H9 (cell line): ENCODE results near the gene THRB. TPM values are rescaled to one million over a fixed set of nuclear protein-coding genes. Genes with fewer than 3 reads are reported as not detected.

Experiments
- DNase-seq: peaks from one replicate; pipeline ENCODE4 v3.0.0-alpha.2; 2017
- H2AFZ ChIP-seq: one replicate; pipeline ENCODE4 v1.6.1; 2013; ENCODE audit warnings: mild to moderate bottlenecking, low read length, control low read depth, moderate library complexity
- H2AK5ac ChIP-seq: 2 replicates; pipeline ENCODE4 v1.6.1; 2013; ENCODE audit warnings: low read length, control low read depth, mixed read lengths; ENCODE audit not compliant: insufficient read length
- H2BK120ac ChIP-seq: one replicate; pipeline ENCODE4 v1.6.1; 2013; ENCODE audit warnings: low read depth, mild to moderate bottlenecking, low read length, control low read depth, inconsistent platforms; ENCODE audit not compliant: poor library complexity, severe bottlenecking
- H2BK12ac ChIP-seq: 2 replicates; pipeline ENCODE4 v1.6.1; 2013; ENCODE audit warnings: low read length, control low read depth, mixed read lengths, low read depth; ENCODE audit not compliant: insufficient read length
- H2BK15ac ChIP-seq: 2 replicates; pipeline ENCODE4 v1.6.1; 2013; ENCODE audit warnings: low read depth, low read length, control low read depth
- H2BK20ac ChIP-seq: one replicate; pipeline ENCODE4 v1.6.1; 2013; ENCODE audit warnings: low read depth, mild to moderate bottlenecking, low read length, control low read depth, inconsistent platforms; ENCODE audit not compliant: poor library complexity, severe bottlenecking
- H2BK5ac ChIP-seq: 2 replicates; pipeline ENCODE4 v1.6.1; 2013; ENCODE audit warnings: low read length, control low read depth, mixed read lengths; ENCODE audit not compliant: insufficient read length
- H3K14ac ChIP-seq: 2 replicates; pipeline ENCODE4 v1.6.1; 2013; ENCODE audit warnings: low read length, control low read depth; ENCODE audit not compliant: insufficient read depth
- H3K18ac ChIP-seq: 2 replicates; pipeline ENCODE4 v1.6.1; 2013; ENCODE audit warnings: low read depth, mild to moderate bottlenecking, mixed read lengths, low read length, control low read depth; ENCODE audit not compliant: insufficient read length
- H3K23ac ChIP-seq: 2 replicates; pipeline ENCODE4 v1.6.1; 2013; ENCODE audit warnings: low read length, control low read depth, mixed read lengths, low read depth; ENCODE audit not compliant: insufficient read length
- H3K23me2 ChIP-seq: 2 replicates; pipeline ENCODE4 v1.6.1; 2013; ENCODE audit warnings: low read depth, mild to moderate bottlenecking, mixed read lengths, low read length, control low read depth; ENCODE audit not compliant: insufficient read length, poor library complexity, severe bottlenecking
- H3K27ac ChIP-seq: 2 replicates; pipeline ENCODE4 v1.5.1; 2013; ENCODE audit warnings: low read length, control low read depth, mixed read lengths, low read depth; ENCODE audit not compliant: insufficient read length
- H3K27me3 ChIP-seq: 2 replicates; pipeline ENCODE4 v1.6.1; 2013; ENCODE audit warnings: low read length, control low read depth, inconsistent platforms; ENCODE audit not compliant: insufficient read depth
- H3K4ac ChIP-seq: 2 replicates; pipeline ENCODE4 v1.6.1; 2013; ENCODE audit warnings: low read depth, mild to moderate bottlenecking, control low read depth, inconsistent platforms, low read length, moderate library complexity
- H3K4me1 ChIP-seq: 2 replicates; pipeline ENCODE4 v1.6.1; 2013; ENCODE audit warnings: low read length, control low read depth, inconsistent platforms; ENCODE audit not compliant: insufficient read depth
- H3K4me2 ChIP-seq: 2 replicates; pipeline ENCODE4 v1.6.1; 2013; ENCODE audit warnings: low read length, control low read depth, mixed read lengths; ENCODE audit not compliant: insufficient read length, insufficient read depth
- H3K56ac ChIP-seq: 2 replicates; pipeline ENCODE4 v1.6.1; 2013; ENCODE audit warnings: low read depth, mild to moderate bottlenecking, mixed read lengths, low read length, control low read depth; ENCODE audit not compliant: insufficient read length
- H3K79me1 ChIP-seq: 2 replicates; pipeline ENCODE4 v1.6.1; 2013; ENCODE audit warnings: low read depth, mild to moderate bottlenecking, moderate library complexity, low read length, control low read depth, inconsistent platforms; ENCODE audit not compliant: insufficient read depth, poor library complexity, severe bottlenecking
- H3K79me2 ChIP-seq: 2 replicates; pipeline ENCODE4 v1.6.1; 2013; ENCODE audit warnings: low read length, control low read depth, inconsistent platforms; ENCODE audit not compliant: insufficient read depth
- H3K9ac ChIP-seq: 2 replicates; pipeline ENCODE4 v1.6.1; 2013; ENCODE audit warnings: low read length, control low read depth, mixed read lengths; ENCODE audit not compliant: insufficient read length; ENCODE audit errors: extremely low read depth
- H3K9me3 ChIP-seq: one replicate; pipeline ENCODE4 v1.6.1; 2013; ENCODE audit warnings: low read depth, low read length, inconsistent platforms; ENCODE audit not compliant: control insufficient read depth
- H3T11ph ChIP-seq: one replicate; pipeline ENCODE4 v1.6.1; 2013; ENCODE audit warnings: mild to moderate bottlenecking, low read length, control low read depth, inconsistent platforms
- H4K20me1 ChIP-seq: one replicate; pipeline ENCODE4 v1.6.1; 2013; ENCODE audit not compliant: control insufficient read depth, insufficient read length, insufficient read depth
- H4K5ac ChIP-seq: 2 replicates; pipeline ENCODE4 v1.6.1; 2013; ENCODE audit warnings: low read depth, mild to moderate bottlenecking, mixed read lengths, low read length, control low read depth; ENCODE audit not compliant: insufficient read length
- H4K8ac ChIP-seq: replicated peaks from 2 replicates; pipeline ENCODE4 v1.6.1; 2013; ENCODE audit warnings: low read length, control low read depth, mixed read lengths, low read depth; ENCODE audit not compliant: insufficient read length
- H4K91ac ChIP-seq: 2 replicates; pipeline ENCODE4 v1.6.1; 2013; ENCODE audit warnings: low read depth, mild to moderate bottlenecking, moderate library complexity, mixed read lengths, low read length, control low read depth; ENCODE audit not compliant: insufficient read length
- H3K27ac Mint-ChIP-seq, 3 experiments: 2 replicates in 2 of 3; 3 replicates in 1 of 3; pipeline ENCODE4 v1.8.0; 2020 to 2021; ENCODE audit warnings: mixed read lengths in 3 of 3, mild to moderate bottlenecking in 1 of 3, moderate library complexity in 1 of 3
- H3K27me3 Mint-ChIP-seq: 2 replicates; pipeline ENCODE4 v1.8.0; 2021; ENCODE audit warnings: low read depth, mild to moderate bottlenecking, moderate library complexity, mixed read lengths
- H3K36me3 Mint-ChIP-seq, 3 experiments: 2 replicates in 2 of 3; 3 replicates in 1 of 3; pipeline ENCODE4 v1.8.0; 2020 to 2021; ENCODE audit warnings: low read depth in 3 of 3, mixed read lengths in 3 of 3; ENCODE audit not compliant: insufficient read depth in 1 of 3
- H3K4me1 Mint-ChIP-seq, 2 experiments: 2 replicates each; pipeline ENCODE4 v1.8.0; 2020; ENCODE audit warnings: mixed read lengths in 2 of 2
- H3K4me3 Mint-ChIP-seq, 2 experiments: 2 replicates in 1 of 2; 3 replicates in 1 of 2; pipeline ENCODE4 v1.8.0; 2020 to 2021; ENCODE audit warnings: mild to moderate bottlenecking in 2 of 2, mixed read lengths in 2 of 2, moderate library complexity in 1 of 2
- H3K9me3 Mint-ChIP-seq, 2 experiments: 2 replicates in 1 of 2; 3 replicates in 1 of 2; pipeline ENCODE4 v1.8.0; 2020; ENCODE audit warnings: mild to moderate bottlenecking in 2 of 2, mixed read lengths in 2 of 2, moderate library complexity in 1 of 2
- WGBS: extraction: QIAGEN DNeasy Blood & Tissue Kit; methylation state at CpG from one replicate; pipeline ENCODE4 v1.1.7; 2013; ENCODE audit warnings: missing lambda C conversion rate, low lambda C conversion rate, mixed read lengths; ENCODE audit not compliant: insufficient read length; ENCODE audit errors: extremely low coverage; 5-methylcytosine and 5-hydroxymethylcytosine counted together
- total RNA-seq: library from RNA; stranded (reverse); gene quantifications from 2 replicates; pipeline ENCODE4 v1.2.1, GENCODE V29; 2021
- TF ChIP-seq, protein P1 (sequence below): fragments of 200-600 bp; sonication (generic); conservative IDR thresholded peaks from 3 replicates; pipeline ENCODE4 v1.8.0; 2021; ENCODE audit warnings: antibody characterized with exemption, mild to moderate bottlenecking

The THRB gene
- total RNA-seq, 1 experiment from 2014 or later, result 8.6 TPM

DNA sequence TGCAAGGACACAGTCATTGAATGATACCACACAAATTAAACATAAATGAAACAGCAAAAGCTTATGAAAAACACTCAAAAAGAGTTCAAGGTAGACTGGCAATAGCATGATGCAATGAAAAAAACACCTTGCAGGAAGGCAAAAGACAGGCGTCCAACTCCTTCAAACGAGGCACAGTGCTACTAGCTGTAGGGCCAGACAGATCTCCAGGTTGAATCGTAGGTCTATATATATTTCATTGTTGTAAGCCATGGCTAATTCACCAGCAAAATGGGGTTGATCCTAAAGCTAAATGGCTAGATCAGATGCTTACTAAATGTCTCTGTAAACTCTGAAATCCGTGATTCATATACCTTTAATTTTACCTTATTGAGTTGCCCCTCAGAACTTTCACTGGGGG, 94.2 kb downstream of the THRB start:
- H3K18ac ChIP-seq, result no peak overlapping the region
- H3K27me3 Mint-ChIP-seq, result peaks cover 27% of the 10 kb centered on the region
- H3K79me2 ChIP-seq, result no peaks in the 10 kb centered on the region
- no peak overlapping the region for H3K27ac ChIP-seq
- no peak overlapping the region for H2BK5ac ChIP-seq
- H3T11ph ChIP-seq, result no peak overlapping the region
- H3K9me3 Mint-ChIP-seq, result peaks cover 5 to 6% of the 10 kb centered on the region in 2 experiments; a peak in 2 of 5 replicates
- peaks cover 2% of the 10 kb centered on the region; the same call in 1 of the 2 replicates for H3K27me3 ChIP-seq
- no peak overlapping the region for H3K4ac ChIP-seq
- H3K9me3 ChIP-seq, result no peaks in the 10 kb centered on the region
- no peak overlapping the region for H4K8ac ChIP-seq
- H2BK12ac ChIP-seq, result no peak overlapping the region
- no peak overlapping the region for H2AFZ ChIP-seq
- H3K36me3 Mint-ChIP-seq, result peaks cover 0 to 13% (median 0%) of the 10 kb centered on the region in 3 experiments; a peak in 2 of 7 replicates
- no peaks in the 10 kb centered on the region for H3K79me1 ChIP-seq
- no peak overlapping the region for H2BK20ac ChIP-seq
- H3K23me2 ChIP-seq, result no peaks in the 10 kb centered on the region
- H3K56ac ChIP-seq, result no peak overlapping the region
- H2BK15ac ChIP-seq, result no peak overlapping the region
- no peak overlapping the region for H3K9ac ChIP-seq
- no CpG with 5 or more reads among the region's 4 CpGs for WGBS
- H3K23ac ChIP-seq, result no peak overlapping the region
- no peak overlapping the region for H2AK5ac ChIP-seq
- H3K14ac ChIP-seq, result no peak overlapping the region
- no peak overlapping the region for H4K5ac ChIP-seq
- no peaks in the 10 kb centered on the region for H4K20me1 ChIP-seq
- no peak for DNase-seq
- H3K4me1 ChIP-seq, result no peaks in the 10 kb centered on the region; the same call in 1 of the 2 replicates
- H3K4me2 ChIP-seq, result no peak overlapping the region
- TF ChIP-seq, protein P1, sequence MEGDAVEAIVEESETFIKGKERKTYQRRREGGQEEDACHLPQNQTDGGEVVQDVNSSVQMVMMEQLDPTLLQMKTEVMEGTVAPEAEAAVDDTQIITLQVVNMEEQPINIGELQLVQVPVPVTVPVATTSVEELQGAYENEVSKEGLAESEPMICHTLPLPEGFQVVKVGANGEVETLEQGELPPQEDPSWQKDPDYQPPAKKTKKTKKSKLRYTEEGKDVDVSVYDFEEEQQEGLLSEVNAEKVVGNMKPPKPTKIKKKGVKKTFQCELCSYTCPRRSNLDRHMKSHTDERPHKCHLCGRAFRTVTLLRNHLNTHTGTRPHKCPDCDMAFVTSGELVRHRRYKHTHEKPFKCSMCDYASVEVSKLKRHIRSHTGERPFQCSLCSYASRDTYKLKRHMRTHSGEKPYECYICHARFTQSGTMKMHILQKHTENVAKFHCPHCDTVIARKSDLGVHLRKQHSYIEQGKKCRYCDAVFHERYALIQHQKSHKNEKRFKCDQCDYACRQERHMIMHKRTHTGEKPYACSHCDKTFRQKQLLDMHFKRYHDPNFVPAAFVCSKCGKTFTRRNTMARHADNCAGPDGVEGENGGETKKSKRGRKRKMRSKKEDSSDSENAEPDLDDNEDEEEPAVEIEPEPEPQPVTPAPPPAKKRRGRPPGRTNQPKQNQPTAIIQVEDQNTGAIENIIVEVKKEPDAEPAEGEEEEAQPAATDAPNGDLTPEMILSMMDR, result no peak
- no peak overlapping the region for H3K4me3 Mint-ChIP-seq
- no peak overlapping the region for H3K27ac Mint-ChIP-seq
- no peak overlapping the region for H2BK120ac ChIP-seq
- peaks cover 24 to 26% of the 10 kb centered on the region in 2 experiments for H3K4me1 Mint-ChIP-seq
- no peak overlapping the region for H4K91ac ChIP-seq
